H1 (cell line): ENCODE results near the gene NQO2. TPM values are rescaled to one million over a fixed set of nuclear protein-coding genes. Genes with fewer than 3 reads are reported as not detected.

ENCODE experiments used
- CTCF ChIA-PET: fragments of 300-600 bp; sonication (Branson Sonifier 250); formaldehyde crosslinking; loops from one replicate; lab custom pipeline; 2021; ENCODE audit not compliant: partially characterized antibody; lab: Charles Lee
- POLR2A ChIA-PET: fragments of 300-600 bp; sonication (Branson Sonifier 250); formaldehyde crosslinking; loops from one replicate; lab custom pipeline; 2021; ENCODE audit warnings: inconsistent platforms; ENCODE audit not compliant: partially characterized antibody; lab: Charles Lee
- DNase-seq, 2 experiments: peaks; one replicate each; pipeline versions ENCODE4 v3.0.0 to v3.0.0-alpha.2; 2010 to 2022; ENCODE audit warnings: low spot score in 2 of 2, low read depth in 1 of 2, mixed read lengths in 1 of 2
- FAIRE-seq: peaks from 2 replicates; lab custom pipeline; 2011; peaks lifted over from hg19 to GRCh38; lab: Jason Lieb, UNC
- H2AFZ ChIP-seq: 2 replicates; pipeline ENCODE4 v1.8.1; 2012; ENCODE audit warnings: low read length, inconsistent platforms
- H2AK5ac ChIP-seq: 2 replicates; pipeline ENCODE4 v1.6.1; 2013; ENCODE audit warnings: low read depth, low read length
- H2BK120ac ChIP-seq: replicated peaks from 2 replicates; pipeline ENCODE3; 2013; ENCODE audit warnings: low read depth, low read length, inconsistent platforms
- H2BK12ac ChIP-seq: 2 replicates; pipeline ENCODE4 v1.6.1; 2013; ENCODE audit warnings: low read depth, low read length
- H2BK15ac ChIP-seq: 2 replicates; pipeline ENCODE4 v1.6.1; 2013; ENCODE audit warnings: low read length
- H2BK20ac ChIP-seq: 2 replicates; pipeline ENCODE4 v1.6.1; 2013; ENCODE audit warnings: low read length
- H2BK5ac ChIP-seq: 2 replicates; pipeline ENCODE4 v1.6.1; 2013; ENCODE audit warnings: low read depth, low read length
- H3K14ac ChIP-seq: 2 replicates; pipeline ENCODE4 v1.6.1; 2013; ENCODE audit warnings: inconsistent platforms; ENCODE audit not compliant: insufficient read length
- H3K18ac ChIP-seq: 2 replicates; pipeline ENCODE4 v1.6.1; 2013; ENCODE audit warnings: low read length; ENCODE audit errors: extremely low read depth
- H3K23ac ChIP-seq: 2 replicates; pipeline ENCODE4 v1.6.1; 2013; ENCODE audit warnings: inconsistent platforms; ENCODE audit not compliant: insufficient read length
- H3K23me2 ChIP-seq: 2 replicates; pipeline ENCODE4 v1.6.1; 2013; ENCODE audit warnings: low read depth, low read length
- H3K27ac ChIP-seq: 2 replicates; pipeline ENCODE4 v1.6.1; 2011; ENCODE audit warnings: low read depth, low read length, inconsistent platforms
- H3K27me3 ChIP-seq, 4 experiments: replicated peaks in 1 of 4; 1 replicate in 1 of 4; 2 replicates in 3 of 4; pipeline versions ENCODE4 v1.6.1 to v1.8.1; 2011 to 2013; ENCODE audit warnings: low read length in 3 of 4, mild to moderate bottlenecking in 3 of 4, inconsistent platforms in 2 of 4, mixed read lengths in 2 of 4, moderate library complexity in 1 of 4; ENCODE audit not compliant: control insufficient read depth in 3 of 4, insufficient read depth in 3 of 4; ENCODE audit errors: extremely low read depth in 1 of 4
- H3K36me3 ChIP-seq, 4 experiments: 2 replicates each; pipeline versions ENCODE4 v1.6.1 to v1.8.1; 2011 to 2013; ENCODE audit warnings: mild to moderate bottlenecking in 4 of 4, low read length in 3 of 4, moderate library complexity in 2 of 4, control low read depth in 1 of 4, inconsistent platforms in 1 of 4; ENCODE audit not compliant: insufficient read depth in 4 of 4, control insufficient read depth in 2 of 4
- H3K4ac ChIP-seq: replicated peaks from 2 replicates; pipeline ENCODE3; 2013; ENCODE audit warnings: low read length, low read depth, mixed read lengths, inconsistent platforms; ENCODE audit not compliant: insufficient read length
- H3K4me1 ChIP-seq, 4 experiments: replicated peaks in 1 of 4; 1 replicate in 1 of 4; 2 replicates in 3 of 4; pipeline versions ENCODE4 v1.6.1 to v1.8.1; 2011 to 2013; ENCODE audit warnings: low read length in 3 of 4, inconsistent platforms in 2 of 4, mixed read lengths in 1 of 4; ENCODE audit not compliant: insufficient read depth in 4 of 4, control insufficient read depth in 3 of 4
- H3K4me2 ChIP-seq, 2 experiments: 2 replicates each; pipeline versions ENCODE4 v1.6.1 to v1.8.1; 2011 to 2013; ENCODE audit warnings: low read depth in 2 of 2, low read length in 2 of 2, control low read depth in 1 of 2, inconsistent platforms in 1 of 2, mild to moderate bottlenecking in 1 of 2; ENCODE audit not compliant: insufficient read depth in 1 of 2
- H3K4me3 ChIP-seq, 4 experiments: fragments of 200-600, 300-600 bp in 1 of 4; sonication (generic), shearing (Covaris generic), sonication (Bioruptor Twin) in 1 of 4; 2 replicates each; pipeline versions ENCODE4 v1.5.1 to v1.8.1; 2011 to 2016; ENCODE audit warnings: low read length in 4 of 4, low read depth in 3 of 4, control low read depth in 2 of 4, inconsistent platforms in 2 of 4, mild to moderate bottlenecking in 2 of 4, mixed read lengths in 1 of 4, moderate library complexity in 1 of 4; ENCODE audit not compliant: insufficient read depth in 2 of 4; ENCODE audit errors: extremely low read depth in 1 of 4
- H3K56ac ChIP-seq: replicated peaks from 2 replicates; pipeline ENCODE3; 2013; ENCODE audit warnings: low read depth, mild to moderate bottlenecking, mixed read lengths, low read length, inconsistent platforms; ENCODE audit not compliant: insufficient read length
- H3K79me1 ChIP-seq: 2 replicates; pipeline ENCODE4 v1.6.1; 2013; ENCODE audit warnings: low read depth, low read length, control low read depth
- H3K79me2 ChIP-seq, 2 experiments: 2 replicates each; pipeline versions ENCODE4 v1.6.1 to v1.8.1; 2012 to 2013; ENCODE audit warnings: low read length in 2 of 2, mild to moderate bottlenecking in 2 of 2, inconsistent platforms in 1 of 2; ENCODE audit not compliant: insufficient read depth in 2 of 2, control insufficient read depth in 1 of 2
- H3K9ac ChIP-seq, 4 experiments: replicated peaks in 1 of 4; 1 replicate in 1 of 4; 2 replicates in 3 of 4; pipeline versions ENCODE4 v1.6.1 to v1.8.1; 2011 to 2013; ENCODE audit warnings: low read depth in 3 of 4, low read length in 3 of 4, control low read depth in 2 of 4, mild to moderate bottlenecking in 2 of 4, moderate library complexity in 2 of 4, inconsistent platforms in 1 of 4; ENCODE audit errors: extremely low read depth in 1 of 4
- H3K9me3 ChIP-seq, 2 experiments: 2 replicates each; pipeline versions ENCODE4 v1.6.1 to v1.8.1; 2012 to 2013; ENCODE audit warnings: mild to moderate bottlenecking in 2 of 2, moderate library complexity in 2 of 2, control low read depth in 1 of 2, inconsistent platforms in 1 of 2, low read depth in 1 of 2, low read length in 1 of 2, mixed read lengths in 1 of 2; ENCODE audit not compliant: insufficient read depth in 2 of 2
- H4K20me1 ChIP-seq, 2 experiments: replicated peaks in 1 of 2; 2 replicates each; pipeline versions ENCODE3 to v1.8.1; 2011 to 2013; ENCODE audit warnings: inconsistent platforms in 2 of 2, low read length in 2 of 2, mild to moderate bottlenecking in 1 of 2; ENCODE audit not compliant: insufficient read depth in 2 of 2, control insufficient read depth in 1 of 2
- H4K5ac ChIP-seq: 2 replicates; pipeline ENCODE4 v1.6.1; 2013; ENCODE audit warnings: low read length, low read depth, mixed read lengths, inconsistent platforms; ENCODE audit not compliant: insufficient read length
- H4K8ac ChIP-seq: 2 replicates; pipeline ENCODE4 v1.8.0; 2013; ENCODE audit warnings: mild to moderate bottlenecking, moderate library complexity, low read length, inconsistent platforms; ENCODE audit not compliant: insufficient read depth; ENCODE audit errors: extremely low read depth
- H4K91ac ChIP-seq: replicated peaks from 2 replicates; pipeline ENCODE3; 2013; ENCODE audit warnings: low read length, mixed read lengths, inconsistent platforms; ENCODE audit not compliant: insufficient read length
- CREB1 ChIP-seq: IDR thresholded peaks from 2 replicates; pipeline ENCODE4 v1.6.1; 2012; ENCODE audit warnings: inconsistent platforms
- POLR2A ChIP-seq, 2 experiments: IDR thresholded peaks; 1 replicate in 1 of 2; 2 replicates in 1 of 2; pipeline ENCODE4 v1.6.1; 2011; ENCODE audit warnings: low read depth in 2 of 2, low read length in 2 of 2, mild to moderate bottlenecking in 2 of 2; ENCODE audit errors: control extremely low read depth in 1 of 2
- SRF ChIP-seq: IDR thresholded peaks from 2 replicates; pipeline ENCODE4 v1.6.1; 2011; ENCODE audit warnings: mild to moderate bottlenecking, low read depth, low read length, moderate library complexity
- SUZ12 ChIP-seq: fragments of 200-600 bp; sonication (generic); IDR thresholded peaks from 2 replicates; pipeline ENCODE4 v1.6.1; 2012; ENCODE audit warnings: mild to moderate bottlenecking, inconsistent platforms, low read length, moderate library complexity, mixed read lengths
- TAF7 ChIP-seq: optimal IDR thresholded peaks from 2 replicates; pipeline ENCODE3; 2011; ENCODE audit warnings: low read depth, mild to moderate bottlenecking, inconsistent platforms, low read length, moderate library complexity, borderline replicate concordance
- TCF12 ChIP-seq: IDR thresholded peaks from 2 replicates; pipeline ENCODE4 v1.6.1; 2011; ENCODE audit warnings: low read depth, mild to moderate bottlenecking, low read length
- WGBS, 2 experiments: shearing (Covaris generic) in 1 of 2; methylation state at CpG; one replicate each; pipeline versions ENCODE4 v1.1.6 to v1.1.7; 2013 to 2015; ENCODE audit warnings: low lambda C conversion rate in 2 of 2, mixed read lengths in 2 of 2, inconsistent platforms in 1 of 2, low coverage in 1 of 2, missing lambda C conversion rate in 1 of 2; ENCODE audit not compliant: insufficient replicate concordance in 2 of 2, insufficient coverage in 1 of 2, insufficient read length in 1 of 2; ENCODE audit errors: extremely low coverage in 1 of 2, missing lambda C conversion rate in 1 of 2; 5-methylcytosine and 5-hydroxymethylcytosine counted together
- polyA plus RNA-seq, 7 experiments: library from polyadenylated mRNA; depleted of rRNA in 3 of 7; stranded (reverse) in 5 of 7; unstranded in 2 of 7; fragments of >200 nt in 5 of 7; fragments of 200-250 nt in 2 of 7; gene quantifications; 1 replicate in 5 of 7; 2 replicates in 1 of 7; 4 replicates in 1 of 7; pipeline versions ENCODE4 v1.2.1 to v1.2.3, GENCODE V29; 2011 to 2013; ENCODE audit warnings: missing spikeins in 2 of 7, mixed read lengths in 2 of 7
- total RNA-seq: library from RNA; stranded (reverse); fragmentation: NEBNext Ultra II Directional; extraction: Animal tissue kit (Norgen Biotek cat#: 25700); gene quantifications from 2 replicates; pipeline ENCODE4 v1.2.1, GENCODE V29; 2021
- TF ChIP-seq, protein P1 (sequence below): IDR thresholded peaks from 2 replicates; pipeline ENCODE4 v1.6.1; 2012; ENCODE audit warnings: inconsistent platforms

Gene NQO2
- total and polyA plus RNA-seq, 2 of the 8 experiments (the other 6 are each of a cell fraction or from before 2014, with no cell fraction given): 135 to 168 TPM

DNA sequence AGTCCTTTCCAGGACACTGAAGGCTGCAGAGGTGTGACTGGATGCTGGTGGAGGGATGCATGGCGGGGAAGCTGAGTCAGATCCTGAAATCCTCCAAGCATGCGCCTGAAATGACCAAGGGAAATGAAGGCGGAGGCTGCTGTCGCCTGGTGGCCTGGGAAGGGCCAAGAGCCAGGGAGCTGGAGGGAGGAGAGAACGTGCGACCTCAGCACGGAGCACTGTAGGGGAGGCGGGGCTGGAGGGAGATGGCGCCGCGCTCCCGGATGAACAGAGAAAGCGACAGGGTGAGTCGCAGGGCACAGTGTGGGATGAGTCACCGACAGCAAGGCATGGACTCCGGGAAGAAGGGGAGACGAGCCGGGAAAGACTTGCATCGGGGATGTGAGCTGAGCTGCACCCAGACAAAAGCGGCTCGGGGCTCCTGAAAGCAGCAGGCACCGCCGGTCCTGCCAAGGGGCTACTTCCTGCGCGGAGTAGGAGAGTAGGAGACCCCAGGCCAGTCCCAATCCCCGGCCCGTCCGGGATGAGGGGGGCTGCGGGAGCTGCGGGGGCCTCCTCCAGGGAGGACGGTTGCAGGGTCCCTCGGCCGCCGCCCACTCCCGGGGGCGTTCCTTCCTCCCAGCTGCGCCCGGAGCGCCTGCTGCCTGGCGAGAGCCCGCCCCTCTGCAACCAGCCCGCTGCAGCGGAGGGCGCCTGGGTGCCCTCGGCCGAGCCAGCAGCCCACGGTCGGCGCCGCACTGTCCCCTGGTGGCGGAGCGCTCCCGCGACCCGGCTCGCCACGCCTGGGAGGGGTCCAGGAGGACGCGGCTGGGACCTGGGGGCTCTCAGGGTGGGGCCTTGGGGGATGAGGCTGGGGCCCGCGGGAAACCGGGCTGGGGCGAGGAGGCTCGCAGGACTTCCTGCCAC is 11.0 kb upstream of the NQO2 start:
- Histone ChIP-seq H4K8ac (peak overlapping the region; percentile 90), H3K4me3 (peak overlapping the region; percentile 52 to 70 (median 62)), H3K23ac (no peak overlapping the region), H2AK5ac (peak overlapping the region; percentile 92), H3K36me3 (no peaks in the 10 kb centered on the region), H2BK15ac (peak overlapping the region; percentile 99), H4K91ac (peak overlapping the region; percentile 94), H2BK20ac (peak overlapping the region; percentile 76; the same call in 1 of the 2 replicates), H3K18ac (peak overlapping the region; percentile 100), H3K9ac (peak overlapping the region in 3 of 4 experiments; percentile 96 to 98 (median 96); a peak in 6 of 7 replicates), H2AFZ (no peak overlapping the region), H3K23me2 (peaks cover 4% of the 10 kb centered on the region), H3K27me3 (no peaks in the 10 kb centered on the region), H2BK12ac (peak overlapping the region; percentile 93), H4K5ac (peak overlapping the region; percentile 84), H2BK120ac (peak overlapping the region; percentile 60), H3K4ac (peak overlapping the region; percentile 93), H3K4me1 (peaks cover 8 to 26% (median 16%) of the 10 kb centered on the region in 4 experiments), H3K79me1 (no peaks in the 10 kb centered on the region), H4K20me1 (no peaks in the 10 kb centered on the region), H2BK5ac (peak overlapping the region; percentile 96), H3K14ac (no peak overlapping the region), H3K27ac (peak overlapping the region; percentile 99), H3K4me2 (peak overlapping the region; percentile 79 to 88), H3K79me2 (no peaks in the 10 kb centered on the region), H3K9me3 (no peaks in the 10 kb centered on the region), H3K56ac (peak overlapping the region; percentile 93)
- FAIRE-seq (no peak), DNase-seq (peak; percentile 84 to 92)
- 1% methylated on average over 58 of the region's 64 CpGs; no CpG with 5 or more reads in 1 of the 2 experiments for WGBS, 2 experiments
- POLR2A ChIA-PET: interaction anchor here (0.6 to 5.0 kb wide), 23 partner anchors 9 to 223 kb away, joined by 3 to 47 read pairs (median 4); partner anchors contain the start of genes NQO2, RIPK1, SERPINB1 and SERPINB6
- CTCF ChIA-PET: interaction anchor here (0.8 to 7.3 kb wide), 33 partner anchors 9 to 238 kb away, joined by 3 to 142 read pairs (median 4); partner anchors contain the start of genes MYLK4, RIPK1 and SERPINB6
- TF ChIP-seq TCF12 (no peak), POLR2A (IDR thresholded peaks at IDR 0.05; ENCODE audit: control extremely low read depth in 1 of 2, low read depth in 2 of 2, low read length in 2 of 2) (peak; percentile 68 to 94), SRF (no peak), SUZ12 (no peak), CREB1 (peak; percentile 67), TAF7 (peak; percentile 46)
- TF ChIP-seq, protein P1, sequence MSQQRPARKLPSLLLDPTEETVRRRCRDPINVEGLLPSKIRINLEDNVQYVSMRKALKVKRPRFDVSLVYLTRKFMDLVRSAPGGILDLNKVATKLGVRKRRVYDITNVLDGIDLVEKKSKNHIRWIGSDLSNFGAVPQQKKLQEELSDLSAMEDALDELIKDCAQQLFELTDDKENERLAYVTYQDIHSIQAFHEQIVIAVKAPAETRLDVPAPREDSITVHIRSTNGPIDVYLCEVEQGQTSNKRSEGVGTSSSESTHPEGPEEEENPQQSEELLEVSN: peak; percentile 78
